Ovary (tissue), 9 donors: ENCODE data around the gene PADI1. TPM values are rescaled to one million over a fixed set of nuclear protein-coding genes. Genes with fewer than 3 reads are reported as not detected.

Experiments used
- DNase-seq, 5 donors: peaks; one replicate each; pipeline ENCODE4 v3.0.0-alpha.2; 2019 to 2020
- H3K27ac ChIP-seq, 2 donors: fragments of 200-600 bp; one replicate each; pipeline versions ENCODE4 v1.5.1 to v1.8.0; 2019 to 2022
- H3K27me3 ChIP-seq: fragments of 200-600 bp; one replicate; pipeline ENCODE4 v1.8.0; 2022
- H3K36me3 ChIP-seq: fragments of 200-600 bp; sonication (generic); one replicate; pipeline ENCODE4 v1.5.1; 2019
- H3K4me1 ChIP-seq: one replicate; pipeline ENCODE4 v1.8.1; 2013; ENCODE audit warnings: mild to moderate bottlenecking, moderate library complexity; ENCODE audit not compliant: insufficient read depth
- H3K4me3 ChIP-seq: fragments of 200-600 bp; sonication (generic); one replicate; pipeline ENCODE4 v1.5.1; 2017
- H3K9me3 ChIP-seq, 2 donors: fragments of 200-600 bp in 1 of 2; sonication (generic) in 1 of 2; one replicate each; pipeline versions ENCODE4 v1.5.1 to v1.8.1; 2013 to 2019; ENCODE audit warnings: mild to moderate bottlenecking in 1 of 2, moderate library complexity in 1 of 2
- EP300 ChIP-seq: sonication (generic); formaldehyde crosslinking; IDR thresholded peaks from one replicate; pipeline ENCODE4 v1.6.1; 2017; ENCODE audit warnings: antibody characterized with exemption
- POLR2A ChIP-seq: fragments of 450-650 bp; IDR thresholded peaks from one replicate; pipeline ENCODE4 v1.6.1; 2017; ENCODE audit warnings: antibody characterized with exemption, mild to moderate bottlenecking, moderate library complexity
- WGBS, 3 donors: extraction: QIAGEN DNeasy Blood & Tissue Kit in 1 of 3; methylation state at CpG; one replicate each; pipeline versions ENCODE4 v1.1.5 to v1.1.7; 2013 to 2017; 5-methylcytosine and 5-hydroxymethylcytosine counted together
- intact Hi-C, 4 donors: fragments of 100-400 bp; cut with DNase I; formaldehyde crosslinking; loops; one replicate each; pipeline versions ENCODE4 v1.11.0 to v1.15.1; 2022 to 2023
- polyA plus RNA-seq, 2 donors: library from polyadenylated mRNA; stranded (reverse); fragments of 200-250 nt in 1 of 2; fragments of 350-450 nt in 1 of 2; fragmentation: Illumina TruSeq in 1 of 2; extraction: RNeasy Lipid Tissue Mini Kit (QIAGEN cat#74804) in 1 of 2; gene quantifications; one replicate each; pipeline ENCODE4 v1.2.3, GENCODE V29; 2013 to 2014
- total RNA-seq, 7 donors: library from RNA; depleted of rRNA in 2 of 7; stranded (reverse); fragments of >200 nt in 2 of 7; fragmentation: NEBNext Ultra II Directional in 3 of 7; extraction: Animal tissue kit (Norgen Biotek cat#: 25700) in 3 of 7; gene quantifications; one replicate each; pipeline versions ENCODE4 v1.1.0 to v1.2.4, GENCODE V29; 2016 to 2023
- TF ChIP-seq, protein P1 (sequence below), 3 donors: fragments of 450-650 bp in 2 of 3; fragments of 200-600 bp in 1 of 3; IDR thresholded peaks; one replicate each; pipeline versions ENCODE4 v1.5.1 to v1.8.0; 2016 to 2022; ENCODE audit warnings: antibody characterized with exemption in 3 of 3, mild to moderate bottlenecking in 1 of 3
- donor health status: DM: no; HTN: no; CAD: no; lungs with moderate emphysema.
- donor health status: DM: no; HTN: no; CAD: no.
- donor health status: Bipolar disorder and iron deficiency.
- donor health status: DM: yes; HTN: yes; CAD: no.
- donor health status: DM: no; HTN: no; CAD: no.
- donor health status: DM: yes; HTN: yes; CAD: no.

Gene PADI1
- total and polyA plus RNA-seq, 9 donors = 0.07 TPM; not detected in 8

DNA sequence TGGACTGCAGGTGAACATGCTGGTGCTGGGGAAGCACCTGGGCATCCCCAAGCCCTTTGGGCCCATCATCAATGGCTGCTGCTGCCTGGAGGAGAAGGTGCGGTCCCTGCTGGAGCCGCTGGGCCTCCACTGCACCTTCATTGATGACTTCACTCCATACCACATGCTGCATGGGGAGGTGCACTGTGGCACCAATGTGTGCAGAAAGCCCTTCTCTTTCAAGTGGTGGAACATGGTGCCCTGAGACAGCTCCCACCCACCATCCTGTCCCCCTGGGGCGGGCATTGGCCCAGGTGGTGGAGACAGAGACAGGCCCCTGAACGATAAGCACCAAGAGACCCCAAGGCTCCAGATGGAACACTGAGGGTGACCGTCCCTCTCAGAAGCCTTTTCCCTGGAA is 77.9 kb downstream of the PADI1 start:
- H3K36me3 ChIP-seq = no peaks in the 10 kb centered on the region
- no peaks in the 10 kb centered on the region for H3K27me3 ChIP-seq
- H3K9me3 ChIP-seq = no peaks in the 10 kb centered on the region
- no peak for DNase-seq
- H3K27ac ChIP-seq = no peak overlapping the region
- 74 to 89% (median 81%) methylated on average over 5 of the region's 5 CpGs for WGBS, 3 donors
- no peak for TF ChIP-seq EP300
- no peaks in the 10 kb centered on the region for H3K4me1 ChIP-seq
- H3K4me3 ChIP-seq = no peak overlapping the region
- intact Hi-C loops = no loop called here

DNA sequence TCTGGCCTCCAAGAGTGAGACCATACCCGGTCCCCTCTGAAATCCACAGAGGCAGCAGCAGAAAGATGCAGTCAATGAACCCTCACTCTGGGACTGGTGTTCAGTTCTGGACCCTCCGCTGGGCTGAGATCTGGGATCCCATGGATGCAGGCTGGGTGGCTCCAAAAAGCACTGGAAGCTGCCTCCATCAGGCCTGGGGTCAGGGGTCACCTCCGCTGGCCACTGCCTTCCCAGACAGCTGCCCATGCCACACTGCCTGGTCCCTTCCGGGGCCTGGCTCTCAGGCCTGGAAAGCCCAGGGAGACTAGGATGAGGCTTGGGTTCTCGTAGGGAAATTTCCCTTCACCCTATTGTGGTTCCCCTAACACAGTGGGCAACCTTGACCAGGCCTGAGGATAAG is 81.7 kb downstream of the PADI1 start:
- 90 to 93% (median 93%) methylated on average over 5 of the region's 5 CpGs for WGBS, 3 donors
- no peak for TF ChIP-seq EP300
- no peak for TF ChIP-seq POLR2A
- TF ChIP-seq, protein P1, sequence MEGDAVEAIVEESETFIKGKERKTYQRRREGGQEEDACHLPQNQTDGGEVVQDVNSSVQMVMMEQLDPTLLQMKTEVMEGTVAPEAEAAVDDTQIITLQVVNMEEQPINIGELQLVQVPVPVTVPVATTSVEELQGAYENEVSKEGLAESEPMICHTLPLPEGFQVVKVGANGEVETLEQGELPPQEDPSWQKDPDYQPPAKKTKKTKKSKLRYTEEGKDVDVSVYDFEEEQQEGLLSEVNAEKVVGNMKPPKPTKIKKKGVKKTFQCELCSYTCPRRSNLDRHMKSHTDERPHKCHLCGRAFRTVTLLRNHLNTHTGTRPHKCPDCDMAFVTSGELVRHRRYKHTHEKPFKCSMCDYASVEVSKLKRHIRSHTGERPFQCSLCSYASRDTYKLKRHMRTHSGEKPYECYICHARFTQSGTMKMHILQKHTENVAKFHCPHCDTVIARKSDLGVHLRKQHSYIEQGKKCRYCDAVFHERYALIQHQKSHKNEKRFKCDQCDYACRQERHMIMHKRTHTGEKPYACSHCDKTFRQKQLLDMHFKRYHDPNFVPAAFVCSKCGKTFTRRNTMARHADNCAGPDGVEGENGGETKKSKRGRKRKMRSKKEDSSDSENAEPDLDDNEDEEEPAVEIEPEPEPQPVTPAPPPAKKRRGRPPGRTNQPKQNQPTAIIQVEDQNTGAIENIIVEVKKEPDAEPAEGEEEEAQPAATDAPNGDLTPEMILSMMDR (IDR thresholded peaks at IDR 0.05) = no peak
- Histone ChIP-seq H3K36me3 (no peaks in the 10 kb centered on the region), H3K4me3 (no peak overlapping the region), H3K9me3 (no peaks in the 10 kb centered on the region), H3K27me3 (no peaks in the 10 kb centered on the region), H3K27ac (no peak overlapping the region), H3K4me1 (no peaks in the 10 kb centered on the region)
- DNase-seq = no peak
- intact Hi-C loops = no loop called here

DNA sequence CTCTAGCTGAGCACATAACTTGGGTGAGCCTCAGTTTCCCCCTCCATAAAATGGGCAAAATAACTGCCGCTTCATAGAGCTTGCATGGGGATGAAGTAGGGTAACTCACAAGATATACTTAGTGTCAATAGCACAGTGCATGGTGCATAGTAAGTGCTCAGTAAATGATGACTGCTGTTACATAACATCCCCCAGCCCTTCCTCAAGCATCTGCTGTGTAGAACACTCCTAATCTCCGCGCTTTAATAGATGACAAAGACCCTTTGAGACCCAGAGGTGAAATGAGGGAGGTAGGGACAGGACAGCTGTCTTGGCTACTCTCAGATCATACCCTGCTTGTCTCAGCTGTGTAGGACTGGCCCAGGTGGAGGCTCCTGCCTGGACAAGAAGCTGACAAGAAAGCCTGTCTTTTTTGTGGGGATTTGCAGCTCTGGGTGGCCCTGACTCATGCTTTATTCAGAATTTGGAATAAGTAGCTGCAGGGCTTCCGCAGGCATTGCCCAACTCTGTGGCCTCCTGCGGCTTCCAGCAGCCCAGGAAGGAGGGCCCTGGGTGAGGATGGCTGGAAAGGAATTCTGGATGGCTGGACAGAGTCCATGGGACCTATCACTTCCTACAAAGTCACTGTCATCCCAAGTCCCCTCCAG is 82.3 kb downstream of the PADI1 start:
- no peak overlapping the region for H3K27ac ChIP-seq
- no peak overlapping the region for H3K4me3 ChIP-seq
- intact Hi-C loops = no loop called here
- WGBS, 3 donors = 85 to 91% (median 89%) methylated on average over 5 of the region's 5 CpGs
- DNase-seq = no peak
- H3K4me1 ChIP-seq = no peaks in the 10 kb centered on the region
- TF ChIP-seq, protein P1 (IDR thresholded peaks at IDR 0.05) = no peak
- TF ChIP-seq EP300 (no peak), POLR2A (no peak)
- no peaks in the 10 kb centered on the region for H3K9me3 ChIP-seq
- no peaks in the 10 kb centered on the region for H3K36me3 ChIP-seq
- no peaks in the 10 kb centered on the region for H3K27me3 ChIP-seq

DNA sequence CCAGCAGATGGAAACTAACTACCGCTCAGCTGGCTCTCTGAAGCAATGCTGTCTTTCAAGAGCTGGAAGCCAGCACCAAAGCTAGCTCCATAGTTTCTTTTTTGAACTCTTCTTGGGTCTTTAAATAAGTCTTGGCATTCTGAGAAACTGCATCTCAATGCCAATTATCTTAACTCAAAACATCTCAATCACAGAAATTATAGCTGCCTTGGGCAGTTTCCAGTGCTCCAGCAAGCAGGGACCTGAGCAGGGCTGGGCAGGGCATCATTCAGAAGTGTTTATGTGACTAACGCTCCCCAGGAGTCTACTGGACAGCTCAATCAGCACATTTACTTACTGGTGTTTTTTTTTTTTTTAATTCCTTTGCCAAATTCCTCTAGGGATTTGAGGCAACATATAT is 84.8 kb downstream of the PADI1 start:
- Histone ChIP-seq H3K4me1 (no peaks in the 10 kb centered on the region), H3K27me3 (no peaks in the 10 kb centered on the region), H3K9me3 (no peaks in the 10 kb centered on the region), H3K4me3 (no peak overlapping the region), H3K27ac (no peak overlapping the region), H3K36me3 (no peaks in the 10 kb centered on the region)
- WGBS, 3 donors = 29 to 53% (median 38%) methylated on average over 2 of the region's 2 CpGs
- DNase-seq = no peak
- no peak for TF ChIP-seq EP300
- TF ChIP-seq, protein P1 (IDR thresholded peaks at IDR 0.05) = no peak
- TF ChIP-seq POLR2A = no peak
- intact Hi-C loops = no loop called here

DNA sequence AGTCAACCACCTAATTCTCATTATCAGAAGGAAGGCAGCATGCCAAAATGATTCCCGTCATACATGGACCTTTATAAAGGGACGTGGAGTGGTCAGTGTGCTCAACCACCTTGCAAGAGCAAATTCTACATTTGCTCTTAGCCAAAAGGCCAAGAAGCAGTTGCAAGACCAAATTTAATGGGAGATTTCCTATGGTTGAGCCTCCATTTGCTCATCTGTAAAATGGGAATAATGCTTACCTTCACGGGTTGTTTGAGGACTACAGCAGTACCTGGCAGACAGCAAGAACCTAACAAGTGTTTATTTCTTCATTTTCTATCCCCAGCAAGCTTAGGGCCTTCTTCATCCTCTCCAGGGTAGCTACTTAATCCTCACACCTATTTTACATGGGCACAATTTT is 85.6 kb downstream of the PADI1 start:
- WGBS, 3 donors = 87 to 92% (median 92%) methylated on average over 3 of the region's 3 CpGs
- Histone ChIP-seq H3K27ac (no peak overlapping the region), H3K9me3 (no peaks in the 10 kb centered on the region), H3K4me3 (no peak overlapping the region), H3K36me3 (no peaks in the 10 kb centered on the region), H3K27me3 (no peaks in the 10 kb centered on the region), H3K4me1 (no peaks in the 10 kb centered on the region)
- intact Hi-C loops = no loop called here
- DNase-seq = no peak
- TF ChIP-seq, protein P1 (IDR thresholded peaks at IDR 0.05) = no peak
- no peak for TF ChIP-seq POLR2A
